GM19397 (cell line): ENCODE measurements around the gene CD69.

Source experiments
- ATAC-seq: cut with Tn5 transposase; IDR thresholded peaks from one replicate; pipeline ENCODE4 v1.9.1; 2021; ENCODE audit warnings: mild to moderate bottlenecking, moderate library complexity; ENCODE audit not compliant: unreplicated experiment

Gene CD69

DNA sequence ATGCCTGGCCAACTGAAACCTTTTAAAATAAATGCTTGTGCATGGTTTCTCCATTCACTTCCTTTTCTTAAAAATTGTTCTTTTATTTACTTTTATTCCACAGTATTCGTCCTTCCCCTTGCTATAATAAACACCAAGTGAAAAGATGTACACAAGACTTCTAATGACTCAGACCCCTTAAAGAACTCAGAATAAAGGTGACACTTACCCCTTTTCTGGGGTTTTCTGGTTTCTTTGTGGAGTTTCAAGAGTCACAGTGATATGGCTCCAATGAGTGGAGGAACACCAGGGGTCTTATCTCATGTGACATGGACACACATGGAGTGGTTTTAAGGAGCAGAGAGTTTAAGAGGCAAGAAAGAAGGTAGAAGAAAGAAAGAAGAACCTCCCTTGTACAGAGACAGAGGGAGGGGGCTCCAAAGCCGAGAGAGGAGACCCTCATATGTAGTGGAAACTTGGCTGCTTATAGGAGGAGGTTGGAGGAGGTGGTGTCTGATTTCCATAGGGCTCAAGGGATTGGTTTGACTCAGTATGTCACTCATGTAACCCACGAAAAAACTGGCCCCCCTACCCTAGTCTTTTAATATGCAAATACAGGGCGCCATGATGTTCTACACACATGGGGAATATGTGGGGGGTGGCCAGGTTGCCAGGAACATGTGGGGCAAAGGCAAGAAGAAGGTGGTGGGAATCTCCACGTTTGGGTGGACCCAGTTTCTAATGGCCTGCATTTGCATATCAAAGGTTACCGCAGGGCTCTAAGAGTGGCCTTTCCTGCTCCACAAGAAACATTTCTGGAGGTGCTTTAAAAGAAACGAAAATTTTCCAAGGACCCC lies 22.1 kb upstream of the CD69 start:
- no peak for ATAC-seq

DNA sequence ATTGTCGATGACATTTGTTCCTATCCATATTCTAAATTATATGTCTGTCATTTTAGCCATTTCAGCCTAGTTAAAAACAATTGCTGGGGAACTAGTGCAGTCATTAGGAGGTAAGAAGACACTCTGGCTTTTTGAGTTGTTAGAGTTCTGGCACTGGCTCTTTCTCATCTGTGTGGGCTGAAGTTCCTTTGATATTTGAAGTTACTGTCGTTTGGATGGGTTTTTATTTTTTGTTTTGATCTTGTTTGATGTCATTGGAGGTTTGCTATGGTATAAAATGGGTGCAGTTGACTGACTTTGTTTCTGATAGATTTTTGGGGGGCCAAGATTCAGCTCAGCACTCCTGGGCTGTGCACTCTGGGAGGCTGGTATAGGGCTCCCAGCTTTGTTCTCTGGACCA lies 20.7 kb upstream of the CD69 start:
- no peak for ATAC-seq

DNA sequence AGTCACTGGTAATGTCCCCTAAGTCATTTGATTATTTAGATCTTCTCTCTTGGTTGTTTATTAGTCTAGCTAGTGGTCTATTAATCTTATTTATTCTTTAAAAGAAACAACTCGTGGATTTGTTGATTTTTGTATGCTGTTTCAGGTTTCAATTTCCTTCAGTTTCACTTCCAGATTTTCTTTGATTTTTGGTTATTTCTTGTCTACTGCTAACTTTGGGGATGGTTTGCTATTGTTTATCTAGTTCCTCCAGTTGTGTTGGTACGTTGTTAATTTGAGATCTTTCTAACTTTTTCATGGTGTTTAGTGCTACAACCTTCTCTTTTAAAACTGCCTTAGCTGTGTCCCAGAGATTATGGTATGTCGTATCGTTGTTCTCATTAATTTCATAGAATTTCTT lies 18.5 kb upstream of the CD69 start:
- no peak for ATAC-seq

DNA sequence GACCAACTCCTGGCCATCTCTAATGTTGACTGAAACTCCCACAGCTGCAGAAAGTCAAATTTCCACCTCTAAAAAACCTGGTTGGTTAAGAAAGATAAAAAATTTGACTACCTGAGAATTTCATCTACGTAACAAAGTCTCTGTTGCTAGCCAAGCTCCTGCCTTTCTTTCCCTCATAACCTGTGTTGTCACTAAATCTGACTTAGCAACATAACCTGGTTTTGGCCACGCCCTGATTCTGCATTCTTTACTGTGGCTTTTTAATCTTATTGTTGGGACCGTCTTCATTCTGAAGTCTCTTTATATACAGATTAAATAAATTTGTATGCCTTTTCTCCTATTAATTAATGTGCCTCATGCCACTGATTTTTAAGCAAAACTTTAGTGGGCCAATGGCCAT lies 16.1 kb upstream of the CD69 start:
- no peak for ATAC-seq

DNA sequence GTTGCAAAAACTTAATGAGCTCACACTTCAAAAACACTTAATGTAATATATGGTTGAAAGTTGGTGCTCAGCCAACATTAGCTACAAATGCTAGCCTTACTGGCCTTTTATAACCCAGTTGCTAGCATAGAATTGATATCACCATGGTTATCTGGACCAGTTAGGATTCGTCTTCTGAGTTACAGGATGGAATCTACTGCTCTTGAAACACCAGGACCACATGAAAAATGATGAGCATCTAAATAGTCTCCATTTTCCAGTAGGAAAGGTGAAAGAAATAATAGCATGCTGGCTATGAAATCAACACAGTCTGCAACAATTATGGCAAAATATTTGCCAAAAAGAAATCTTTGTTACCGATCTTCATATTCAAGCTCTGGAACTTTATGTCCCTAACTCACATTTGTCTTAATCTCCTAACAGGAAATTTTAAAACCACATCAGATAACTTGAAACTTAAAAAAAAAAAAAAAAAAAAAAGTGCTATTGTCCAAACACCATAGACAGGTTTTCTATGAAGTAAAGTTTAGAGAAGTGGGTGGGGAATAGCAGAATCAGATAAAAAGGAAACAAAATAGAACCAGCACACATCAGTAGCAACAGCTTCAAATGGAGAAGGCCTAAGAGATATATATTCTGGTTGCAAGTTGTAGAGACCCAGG lies 12.6 kb upstream of the CD69 start:
- ATAC-seq, result no peak

DNA sequence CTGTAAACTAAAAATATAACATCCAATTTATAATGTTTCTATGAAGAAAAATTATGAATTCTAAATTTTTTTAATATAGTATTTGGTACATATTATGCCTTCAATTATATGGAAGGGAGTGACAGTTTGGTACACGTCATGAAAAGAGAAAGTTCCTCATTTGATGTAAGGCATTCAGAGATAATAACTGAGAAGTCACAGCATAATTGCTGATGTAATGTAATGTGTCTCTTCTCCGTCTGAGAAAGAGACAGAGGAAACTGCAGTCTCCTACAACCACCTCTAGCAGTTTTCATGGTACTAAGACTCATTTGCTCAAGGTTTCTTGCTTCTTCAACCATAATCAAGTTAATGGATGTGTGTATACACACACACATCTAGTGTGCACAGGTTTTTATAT lies 2.3 kb upstream of the CD69 start:
- no peak for ATAC-seq

DNA sequence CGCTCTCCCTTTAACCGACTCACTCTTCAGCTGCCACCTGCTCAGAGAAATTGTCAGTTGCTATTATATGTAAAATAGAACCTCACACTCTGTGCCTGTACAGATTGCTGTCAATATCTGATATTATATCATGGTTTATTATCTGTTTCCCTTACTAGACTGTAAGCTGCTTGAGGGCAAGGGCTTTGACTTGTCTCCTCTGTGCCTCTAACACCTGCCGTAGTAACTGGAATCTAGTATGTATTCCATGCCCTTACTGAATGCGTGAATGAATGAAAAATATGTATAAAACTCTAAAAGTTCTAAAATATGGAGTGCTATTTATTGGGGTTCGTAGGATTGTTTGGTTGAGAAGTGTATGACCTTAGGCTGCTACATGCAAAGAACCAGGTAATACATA lies 1.7 kb upstream of the CD69 start:
- ATAC-seq, result no peak

DNA sequence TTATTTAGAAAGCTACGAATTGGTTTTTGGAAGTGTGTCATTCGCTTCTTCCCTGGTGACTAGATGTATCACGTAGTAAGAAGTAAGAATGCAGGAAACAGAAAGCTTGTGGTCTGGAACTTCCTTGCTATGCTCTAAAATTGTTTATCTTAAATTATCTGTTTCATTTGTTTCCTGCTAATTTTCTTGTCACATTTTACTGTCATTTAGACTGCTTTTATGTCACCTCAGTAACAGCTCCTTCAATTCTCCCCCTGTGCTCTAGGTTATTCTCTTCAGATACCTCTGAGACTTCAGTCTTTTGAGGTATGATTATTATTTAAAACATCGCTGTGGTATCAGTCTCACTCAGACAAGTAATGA lies 699 bp upstream of the CD69 start:
- no peak for ATAC-seq

DNA sequence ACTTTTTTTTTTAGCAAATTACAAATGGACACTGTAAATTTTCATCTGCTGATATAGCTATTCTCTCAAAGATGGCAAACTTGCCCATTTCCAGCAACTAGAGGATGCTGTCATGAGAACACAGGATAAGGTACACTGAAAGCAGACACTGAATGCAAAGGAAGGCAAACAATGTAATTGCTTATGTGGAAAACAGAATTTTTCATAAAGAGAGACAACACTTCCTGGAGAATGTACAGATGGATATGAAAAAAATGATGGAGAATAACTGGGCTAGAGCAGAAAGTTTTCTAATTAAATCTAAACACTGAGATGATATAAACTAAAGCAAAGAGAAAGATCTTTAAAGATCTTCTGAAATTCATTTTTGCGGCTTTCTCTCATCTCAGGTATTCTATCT lies 581 bp downstream of the CD69 start:
- ATAC-seq, result no peak

DNA sequence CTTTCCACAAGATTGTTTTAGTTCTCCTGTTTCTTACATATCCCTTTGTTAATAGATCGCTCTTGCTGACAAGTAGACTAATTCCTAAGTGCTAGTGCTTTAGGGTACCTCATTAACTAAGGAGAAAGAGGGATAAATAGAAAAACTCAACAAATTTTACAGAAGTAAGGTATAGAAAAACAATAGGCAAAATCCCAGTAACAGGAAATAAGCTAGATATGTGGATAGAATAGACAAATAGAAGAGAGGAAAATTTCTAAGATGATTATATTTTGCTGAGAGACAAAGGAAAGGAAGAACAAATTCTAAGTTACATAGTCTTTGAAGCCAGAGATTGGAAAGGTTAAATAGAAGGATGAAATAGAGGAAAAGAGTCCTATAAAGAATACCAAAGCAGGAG lies 1.0 kb downstream of the CD69 start:
- ATAC-seq, result no peak

DNA sequence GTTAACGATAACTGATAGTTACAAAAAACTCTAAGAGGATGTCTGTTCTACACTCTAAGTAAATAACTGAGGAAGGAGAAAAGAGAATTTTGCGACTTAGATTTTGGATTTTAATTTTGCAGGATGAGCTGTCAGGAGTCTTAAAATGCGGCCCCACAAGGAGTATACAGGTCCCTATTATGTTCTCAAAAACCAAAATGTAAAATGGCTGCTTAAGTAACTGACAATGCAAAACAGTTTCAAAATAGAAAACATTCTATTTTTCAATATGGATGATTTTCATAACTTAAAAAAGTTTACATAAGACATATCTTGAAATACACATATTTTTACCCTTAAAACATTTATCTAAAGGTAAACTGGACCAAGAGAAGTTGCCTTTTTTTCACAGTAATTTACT lies 2.6 kb downstream of the CD69 start:
- ATAC-seq, result no peak

DNA sequence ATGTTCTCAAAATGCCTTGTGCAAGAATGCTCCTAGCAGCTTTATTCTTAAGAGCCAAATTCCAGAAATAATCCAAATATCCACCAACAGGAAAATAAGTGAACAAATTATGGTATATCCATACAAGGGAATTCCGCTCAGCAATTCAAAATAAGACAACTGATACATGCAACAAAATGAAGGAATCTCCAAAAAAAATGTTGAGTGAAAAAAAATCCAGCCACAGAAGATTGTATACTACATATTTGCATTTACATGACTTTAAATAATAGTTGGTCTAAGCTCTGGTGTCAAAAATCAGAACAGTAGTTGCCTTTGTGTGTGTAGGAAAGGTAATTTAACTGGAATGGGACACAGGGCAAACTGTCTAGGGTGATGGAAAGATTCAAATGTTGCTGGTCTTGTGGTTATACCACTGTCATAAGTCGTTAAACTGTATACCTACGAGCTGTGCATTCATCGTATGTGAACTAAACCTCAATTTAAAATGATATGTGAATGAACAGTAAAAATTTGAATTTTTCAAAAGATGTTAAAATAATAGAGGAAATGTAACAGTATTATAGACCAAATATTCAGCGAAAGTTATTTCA lies 3.2 kb downstream of the CD69 start:
- ATAC-seq, result no peak

DNA sequence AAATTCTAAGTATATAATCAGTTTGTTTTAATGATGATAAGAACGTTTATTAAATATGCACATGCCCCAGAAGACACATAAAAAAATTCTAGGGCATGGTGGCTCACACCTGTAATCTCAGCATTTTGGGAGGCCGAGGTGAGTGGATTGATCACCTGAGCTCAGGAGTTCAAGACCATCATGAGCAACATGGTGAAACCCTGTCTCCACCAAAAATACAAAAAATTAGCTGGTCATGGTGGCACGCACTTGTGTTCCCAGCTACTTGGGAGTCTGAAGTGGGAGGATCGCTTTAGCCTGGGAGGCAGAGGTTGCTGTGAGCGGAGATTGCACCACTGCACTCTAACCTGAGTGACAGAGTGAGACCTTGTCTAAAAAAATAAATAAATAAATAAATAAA lies 4.0 kb downstream of the CD69 start:
- no peak for ATAC-seq

DNA sequence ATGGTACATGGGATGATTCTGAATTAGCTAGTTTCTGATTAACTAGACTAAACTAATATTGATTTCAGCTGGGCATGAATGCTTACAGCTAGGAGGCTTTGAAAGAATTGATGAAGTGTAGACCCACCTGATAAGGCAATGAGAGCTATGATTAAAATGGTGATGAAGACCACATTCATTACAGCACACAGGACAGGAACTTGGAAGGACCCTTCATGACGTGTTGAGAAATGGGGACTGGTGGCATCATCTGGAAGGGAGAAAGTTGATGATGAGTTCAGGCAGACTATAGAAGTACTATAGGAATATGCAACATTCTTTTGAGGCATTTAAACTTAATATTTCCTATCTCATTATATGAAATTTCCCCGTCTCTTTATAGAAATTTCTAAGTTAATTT lies 4.5 kb downstream of the CD69 start:
- no peak for ATAC-seq

DNA sequence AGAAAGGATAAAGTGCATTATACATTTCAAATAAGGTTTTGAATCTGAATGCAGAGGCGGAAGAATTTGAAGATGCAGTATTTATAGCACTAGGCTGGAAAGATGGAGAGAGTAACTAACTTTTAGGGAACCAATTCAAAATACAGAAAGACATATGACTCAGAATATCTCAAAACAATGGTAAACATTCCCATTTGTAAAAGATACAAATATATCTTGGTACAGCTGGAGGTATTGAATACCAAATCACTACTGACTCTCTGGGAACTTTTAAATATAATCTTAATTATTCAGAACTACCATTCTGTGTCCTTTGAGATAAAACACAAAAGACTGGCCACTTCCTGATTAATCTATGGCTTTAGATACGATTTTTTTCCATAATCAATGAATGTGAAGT lies 5.1 kb downstream of the CD69 start:
- no peak for ATAC-seq

DNA sequence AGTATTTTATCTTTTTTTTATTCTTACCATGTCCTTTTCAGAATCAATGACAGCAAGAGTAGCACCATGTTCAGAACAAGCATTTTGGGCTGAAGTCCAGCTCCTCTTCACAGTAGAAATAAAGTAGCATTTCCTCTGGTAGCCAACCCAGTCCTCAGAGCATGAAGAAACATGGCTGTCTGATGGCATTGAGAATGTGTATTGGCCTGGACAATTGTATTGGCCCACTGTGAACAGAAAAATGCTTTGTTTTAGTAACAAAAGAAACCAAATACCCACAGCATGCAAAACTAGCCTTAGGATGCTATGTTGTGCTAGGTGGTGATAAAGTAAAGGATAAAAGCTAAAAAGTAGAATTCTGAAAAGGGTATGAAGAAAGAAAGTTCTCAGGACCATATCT lies 5.7 kb downstream of the CD69 start:
- no peak for ATAC-seq

DNA sequence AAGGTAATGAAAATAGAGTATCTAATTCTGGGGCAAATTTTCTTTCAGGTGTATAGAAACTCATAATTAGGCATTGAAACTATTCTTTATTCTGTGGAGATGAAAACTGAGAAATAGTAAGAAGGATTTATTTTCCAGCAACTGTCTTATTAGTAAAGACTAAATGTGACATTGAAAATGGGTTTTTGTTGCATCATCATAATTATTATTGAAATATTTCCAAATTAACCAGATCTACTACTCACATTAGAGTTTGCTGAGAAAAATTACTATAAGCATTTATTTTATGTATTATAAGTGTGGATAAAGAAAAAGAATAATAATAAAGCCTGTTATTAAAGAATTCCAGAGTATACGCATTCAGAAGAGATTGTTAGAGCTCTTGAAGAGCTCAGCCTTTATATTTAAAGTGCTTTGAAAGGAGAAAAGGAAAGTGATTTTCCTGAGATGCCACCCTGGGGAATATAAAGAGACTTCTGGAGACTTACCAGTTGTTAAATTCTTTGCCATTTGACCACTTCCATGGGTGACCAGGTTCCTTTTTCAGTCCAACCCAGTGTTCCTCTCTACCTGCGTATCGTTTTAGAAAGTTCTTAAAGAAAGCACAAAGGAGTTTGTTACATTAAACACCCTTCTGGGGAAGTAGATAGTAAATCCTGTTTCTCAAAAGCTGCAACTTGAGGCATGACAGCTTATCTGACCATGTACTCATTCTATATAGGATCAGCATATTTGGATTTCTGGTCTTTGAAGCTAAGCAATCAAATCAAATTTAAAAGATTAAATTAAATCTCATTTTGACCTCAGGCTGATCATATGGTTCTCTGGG lies 6.4 kb downstream of the CD69 start:
- no peak for ATAC-seq

DNA sequence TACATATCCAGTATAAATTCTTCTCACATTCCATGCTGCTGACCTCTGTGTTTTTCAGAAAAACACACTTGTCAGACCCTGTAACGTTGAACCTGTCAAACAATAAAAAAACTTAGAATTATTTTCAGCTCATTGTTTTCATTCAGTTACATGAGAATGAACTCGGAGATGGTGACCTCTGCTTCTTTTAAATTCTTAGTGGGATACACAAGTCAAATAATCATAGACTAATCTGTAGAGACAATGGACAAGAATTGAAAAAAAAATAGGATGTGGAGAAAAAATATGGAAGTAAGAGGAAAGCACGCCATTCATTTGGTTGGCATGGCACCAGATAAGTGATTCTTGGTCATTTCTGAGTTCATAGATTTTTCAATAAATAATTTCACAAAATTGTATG lies 7.2 kb downstream of the CD69 start:
- no peak for ATAC-seq

DNA sequence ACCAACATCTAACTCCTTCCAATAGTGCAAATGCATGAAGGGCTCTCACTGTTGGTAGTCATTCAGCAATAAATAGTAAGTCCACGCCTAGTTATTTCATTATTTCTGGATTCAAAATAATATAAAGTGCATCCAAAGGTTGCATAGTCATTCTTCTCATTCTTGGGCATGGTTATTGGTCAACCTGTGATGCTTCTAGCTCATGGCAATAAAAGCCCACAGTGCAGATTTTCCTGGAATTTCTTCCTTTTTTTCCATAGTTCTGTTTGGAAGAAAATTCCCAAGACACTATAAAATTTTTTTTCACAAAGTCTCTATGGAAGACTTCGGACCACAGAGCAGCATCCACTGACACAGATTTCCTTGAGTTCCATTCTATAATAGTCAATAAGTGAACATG lies 7.6 kb downstream of the CD69 start:
- no peak for ATAC-seq

DNA sequence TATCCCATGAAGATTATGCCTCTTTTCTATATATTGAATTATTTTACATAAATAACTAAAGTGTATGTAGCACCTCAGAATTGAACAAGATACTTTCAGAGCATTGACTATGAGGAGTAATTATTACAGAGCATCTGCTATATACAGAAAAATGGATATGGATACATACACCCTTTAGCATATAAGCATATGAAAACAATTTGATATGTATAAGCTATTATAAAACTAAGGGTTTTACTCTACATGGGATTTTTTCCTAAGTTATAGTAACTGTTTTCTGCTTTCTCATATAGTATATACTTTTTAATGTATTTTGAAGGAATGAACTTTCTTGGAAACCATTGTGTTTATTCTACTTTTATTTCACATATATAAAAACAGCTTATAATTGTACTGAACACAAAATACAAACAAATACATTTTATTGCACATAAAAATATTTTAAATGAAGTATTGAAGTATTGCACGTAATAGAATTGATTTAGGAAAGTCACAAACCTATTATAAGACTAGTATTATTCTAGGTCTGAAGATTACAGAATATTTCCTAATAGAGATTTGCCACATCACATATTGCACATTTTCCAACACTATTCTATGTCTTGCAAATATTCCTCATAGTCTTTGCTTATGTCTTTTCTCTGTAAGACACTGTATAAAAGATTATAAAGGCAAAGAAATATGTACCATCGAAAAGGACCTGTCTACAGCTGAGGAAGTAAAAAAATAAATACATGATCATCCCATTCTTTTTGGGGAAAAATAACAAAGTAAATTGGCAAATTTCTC lies 8.4 kb downstream of the CD69 start:
- ATAC-seq, result no peak
